AG09319 (cell line): ENCODE results near the gene DAGLA.
"Not testable (repeated sequence)": the region's sequence is repeated elsewhere in the genome, so short reads cannot be mapped to it uniquely, and the experiment has no call there.

ENCODE experiments used
- DNase-seq: peaks from one replicate; pipeline ENCODE4 v3.0.0-alpha.2; 2010; ENCODE audit warnings: low read depth; ENCODE audit errors: extremely low read depth
- CTCF ChIP-seq: IDR thresholded peaks from 2 replicates; pipeline ENCODE4 v1.5.1; 2011; ENCODE audit warnings: low read depth, mild to moderate bottlenecking, inconsistent platforms, low read length, moderate library complexity

Gene DAGLA

GRCh38 chr11:61670626-61671025 is 9.6 kb upstream of the DAGLA start:
- DNase-seq = no peak
- no peak for TF ChIP-seq CTCF

- no peak; the same call in none of the 2 replicates for TF ChIP-seq CTCF
- DNase-seq = no peak
These were observed 8.7 kb upstream of the DAGLA start for GRCh38 chr11:61671527-61671926.

DNA sequence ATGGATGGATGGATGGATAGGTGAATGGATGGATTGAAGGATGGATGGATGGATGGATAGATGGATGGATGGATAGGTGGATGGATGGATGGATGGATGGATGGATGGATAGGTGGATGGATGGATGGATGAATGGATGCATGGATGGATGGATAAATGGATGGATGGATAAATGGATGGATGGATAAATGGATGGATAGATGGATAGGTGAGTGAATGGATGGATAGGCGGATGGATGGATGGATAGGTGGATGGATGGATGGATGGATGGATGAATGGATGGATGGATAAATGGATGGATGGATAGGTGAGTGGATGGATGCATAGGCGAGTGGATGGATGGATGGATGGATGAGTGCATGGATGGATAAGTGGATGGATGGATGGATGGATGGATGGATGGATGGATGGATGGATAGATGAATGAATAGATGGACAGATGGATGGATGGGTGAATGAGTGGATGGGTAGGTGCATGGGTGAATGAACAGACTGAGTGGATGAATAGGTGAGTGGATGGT is 6.2 kb upstream of the DAGLA start:
- DNase-seq = not testable (repeated sequence)

DNA sequence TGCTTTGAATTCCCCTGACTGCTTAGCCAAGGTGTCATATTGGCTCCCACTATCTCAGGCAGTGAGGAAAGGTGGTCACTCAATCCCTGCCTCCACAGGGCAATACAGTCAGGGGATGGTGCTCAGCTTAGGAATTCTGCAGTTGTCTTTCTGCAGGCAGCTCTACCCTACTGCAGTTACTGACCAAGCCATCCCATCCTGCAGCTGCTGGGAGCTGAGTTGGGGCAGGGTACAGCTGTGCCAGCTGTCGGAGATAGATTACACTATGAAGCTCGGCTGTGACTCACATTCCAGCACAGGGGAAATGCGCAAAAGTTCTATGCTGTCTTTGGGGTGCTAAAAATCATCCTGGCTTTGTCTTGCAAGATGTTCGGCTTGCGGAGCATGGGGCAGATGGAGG is 4.4 kb upstream of the DAGLA start:
- no peak for TF ChIP-seq CTCF
- DNase-seq = no peak

GRCh38 chr11:61679296-61679695 is 895 bp upstream of the DAGLA start:
- TF ChIP-seq CTCF = no peak
- DNase-seq = no peak

GRCh38 chr11:61680622-61681221 is 531 bp downstream of the DAGLA start:
- DNase-seq = no peak
- no peak for TF ChIP-seq CTCF

DNA sequence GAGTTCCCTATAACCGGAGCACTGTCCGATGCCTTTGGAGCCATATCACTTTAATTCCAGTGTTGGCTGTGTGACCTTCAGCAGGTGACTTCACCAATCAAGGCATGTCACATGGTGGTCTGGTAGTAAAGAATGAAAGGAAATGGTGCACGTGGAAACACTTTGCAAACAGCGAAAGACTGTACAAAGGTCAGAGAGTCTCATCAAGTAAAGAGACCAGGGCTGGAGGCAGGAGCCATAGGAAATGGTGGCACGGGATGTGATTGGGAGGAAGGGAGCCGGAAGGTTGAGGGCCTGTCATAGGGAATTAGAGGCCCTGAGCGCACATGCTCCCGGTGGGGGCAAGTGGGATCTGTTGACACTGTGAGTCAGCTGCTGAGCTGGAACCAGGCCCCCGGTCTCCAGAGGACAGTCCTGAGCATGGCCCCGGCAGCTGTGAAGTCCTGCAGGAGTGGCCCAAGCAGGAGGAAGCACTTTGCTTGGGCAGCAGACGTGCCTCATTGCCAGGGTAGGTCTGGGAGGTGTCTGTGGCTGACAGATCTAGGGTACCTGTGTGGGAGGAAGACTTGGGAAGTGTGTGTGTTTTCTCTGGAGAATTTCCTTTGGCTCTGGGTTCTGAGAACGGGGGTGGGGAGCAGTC is 2.0 kb downstream of the DAGLA start:
- TF ChIP-seq CTCF = no peak
- DNase-seq = no peak
